HG03575 (cell line): Measurements from ENCODE around the gene NEU4.
"Not testable (repeated sequence)": the region's sequence is repeated elsewhere in the genome, so short reads cannot be mapped to it uniquely, and the experiment has no call there.

Experiments used
- ATAC-seq: cut with Tn5 transposase; IDR thresholded peaks from one replicate; pipeline ENCODE4 v1.9.1; 2021; ENCODE audit not compliant: unreplicated experiment, insufficient number of reproducible peaks, low FRiP score; ENCODE audit errors: extremely low read depth

The NEU4 gene

GRCh38 chr2:241773511-241774418 is 35.2 kb upstream of the NEU4 start:
- ATAC-seq: no peak

GRCh38 chr2:241774419-241775222 is 34.4 kb upstream of the NEU4 start:
- no peak for ATAC-seq

GRCh38 chr2:241775223-241776177 is 33.5 kb upstream of the NEU4 start:
- no peak for ATAC-seq

GRCh38 chr2:241776336-241777169 is 32.4 kb upstream of the NEU4 start, which contains the start of gene GAL3ST2:
Gene GAL3ST2 (plus strand): TSS chr2:241776822. CDS start chr2:241776956, 134 bp downstream.
- no peak for ATAC-seq

GRCh38 chr2:241777170-241777685 is 31.8 kb upstream of the NEU4 start:
- ATAC-seq: no peak

GRCh38 chr2:241777686-241778627 is 31.0 kb upstream of the NEU4 start:
- no peak for ATAC-seq

DNA sequence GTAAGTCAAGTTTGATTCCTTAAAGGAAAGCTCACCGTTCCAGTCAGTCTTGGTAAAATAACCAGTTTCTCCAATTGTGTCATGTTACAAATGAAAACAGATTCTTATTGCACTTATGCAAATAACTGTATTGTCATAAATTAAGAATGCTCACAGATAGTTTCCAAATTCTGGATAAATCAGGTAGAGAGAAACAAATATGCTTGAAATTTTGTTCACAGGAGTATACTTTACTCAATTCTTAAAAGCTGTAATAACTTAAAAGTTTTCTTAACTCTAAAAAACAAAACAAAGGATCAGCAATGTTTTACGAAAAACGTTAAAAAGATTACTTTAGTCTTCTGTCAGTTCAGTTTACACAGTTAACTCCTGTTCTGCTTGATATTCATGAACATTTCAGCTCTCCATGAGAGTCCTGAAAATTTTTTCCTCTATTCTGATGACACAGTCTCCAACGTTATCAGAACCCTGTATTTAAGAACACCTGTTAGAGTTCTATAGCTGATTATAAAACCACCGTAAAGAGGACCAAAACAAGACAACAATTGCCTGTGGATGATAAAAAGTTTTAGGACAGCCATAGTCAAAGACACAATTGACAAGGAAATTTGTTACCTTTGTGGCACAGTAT is 27.9 kb upstream of the NEU4 start:
- ATAC-seq: no peak

DNA sequence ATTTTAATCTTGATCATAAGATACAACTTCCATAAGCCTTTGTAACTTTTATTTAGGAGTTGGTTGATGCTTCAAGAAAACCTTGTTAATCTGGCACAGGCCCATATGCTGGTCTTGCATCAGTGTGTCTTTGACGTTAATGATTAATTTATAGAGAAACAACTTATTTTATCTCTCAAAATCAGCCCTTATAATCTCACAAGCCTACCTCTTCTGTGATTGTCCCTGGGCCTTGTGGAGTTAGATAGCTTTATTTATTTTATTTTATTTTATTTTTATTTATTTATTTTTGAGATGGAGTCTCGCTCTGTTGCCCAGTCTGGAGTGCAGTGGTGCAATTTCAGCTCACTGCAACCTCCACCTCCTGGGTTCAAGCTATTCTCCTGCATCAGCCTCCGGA is 26.9 kb upstream of the NEU4 start:
- not testable (repeated sequence) for ATAC-seq

GRCh38 chr2:241788135-241788534 is 20.9 kb upstream of the NEU4 start:
- ATAC-seq: no peak

DNA sequence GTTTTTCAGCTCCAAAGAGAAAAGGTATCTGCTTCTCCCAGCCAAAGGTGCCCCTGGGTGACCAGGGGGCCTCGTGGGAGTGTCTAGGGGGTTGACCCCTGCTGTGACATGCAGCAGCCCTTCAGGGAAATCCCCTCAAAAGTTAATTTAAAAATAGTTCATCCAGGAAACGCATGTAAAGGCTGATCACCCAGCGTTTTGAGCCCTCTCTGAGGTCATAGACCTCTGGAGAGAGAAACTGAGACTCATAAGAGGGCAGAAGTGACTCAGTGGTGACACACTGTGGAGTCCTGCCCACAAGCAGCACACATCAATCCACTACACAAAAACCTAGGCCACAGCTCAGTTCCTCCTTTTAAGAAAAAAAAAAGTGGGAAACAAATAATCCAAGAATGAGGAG is 20.4 kb upstream of the NEU4 start:
- no peak for ATAC-seq

DNA sequence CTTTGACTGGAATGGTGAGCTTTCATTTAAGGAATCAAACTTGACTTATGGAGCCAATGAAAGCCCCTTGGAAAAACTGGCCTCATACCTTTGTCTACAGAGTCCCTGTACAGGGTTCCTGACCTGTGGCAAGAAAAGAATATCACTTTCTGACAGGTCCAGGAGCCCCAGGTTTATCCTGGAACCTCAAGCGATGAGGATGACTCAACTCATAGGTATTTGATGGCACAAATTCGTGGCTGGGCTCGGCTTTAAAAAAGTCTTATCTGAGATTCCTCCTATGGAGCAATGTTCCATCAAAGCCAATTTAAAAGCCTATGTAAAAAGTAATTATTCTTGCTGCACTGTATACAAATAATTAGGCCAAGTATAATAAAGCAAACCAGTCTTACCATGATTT is 17.6 kb upstream of the NEU4 start:
- ATAC-seq: not testable (repeated sequence)

GRCh38 chr2:241793385-241793784 is 15.6 kb upstream of the NEU4 start:
- ATAC-seq: no peak

DNA sequence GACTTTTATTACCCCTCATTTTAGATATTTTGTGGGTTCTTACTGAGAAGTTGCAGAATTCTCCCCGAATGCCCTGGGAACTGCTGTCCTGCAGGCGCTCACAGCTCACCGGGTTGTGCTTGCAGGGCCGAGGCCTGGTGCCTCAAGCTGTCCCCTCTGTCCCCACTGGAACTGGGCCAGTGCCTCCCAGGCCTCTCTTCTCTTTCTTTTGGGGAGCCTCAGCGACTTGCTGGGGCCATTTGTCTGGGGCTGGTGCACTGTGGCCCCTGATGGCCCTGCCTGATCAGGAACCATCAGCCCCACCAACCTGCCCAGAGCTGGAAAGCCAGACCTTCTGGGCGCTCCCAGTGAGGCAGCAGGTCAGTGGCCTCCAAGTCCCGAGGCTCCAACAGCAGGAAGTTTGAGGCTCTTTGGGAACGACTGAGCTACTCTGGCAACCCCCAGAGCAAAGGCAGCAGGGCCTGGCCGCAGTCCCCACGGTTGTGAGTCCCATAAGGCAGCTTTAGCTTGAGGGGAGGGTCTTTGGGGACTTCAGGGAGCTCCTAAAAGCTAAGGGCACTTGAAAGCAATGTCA is 14.7 kb upstream of the NEU4 start:
- ATAC-seq: no peak

DNA sequence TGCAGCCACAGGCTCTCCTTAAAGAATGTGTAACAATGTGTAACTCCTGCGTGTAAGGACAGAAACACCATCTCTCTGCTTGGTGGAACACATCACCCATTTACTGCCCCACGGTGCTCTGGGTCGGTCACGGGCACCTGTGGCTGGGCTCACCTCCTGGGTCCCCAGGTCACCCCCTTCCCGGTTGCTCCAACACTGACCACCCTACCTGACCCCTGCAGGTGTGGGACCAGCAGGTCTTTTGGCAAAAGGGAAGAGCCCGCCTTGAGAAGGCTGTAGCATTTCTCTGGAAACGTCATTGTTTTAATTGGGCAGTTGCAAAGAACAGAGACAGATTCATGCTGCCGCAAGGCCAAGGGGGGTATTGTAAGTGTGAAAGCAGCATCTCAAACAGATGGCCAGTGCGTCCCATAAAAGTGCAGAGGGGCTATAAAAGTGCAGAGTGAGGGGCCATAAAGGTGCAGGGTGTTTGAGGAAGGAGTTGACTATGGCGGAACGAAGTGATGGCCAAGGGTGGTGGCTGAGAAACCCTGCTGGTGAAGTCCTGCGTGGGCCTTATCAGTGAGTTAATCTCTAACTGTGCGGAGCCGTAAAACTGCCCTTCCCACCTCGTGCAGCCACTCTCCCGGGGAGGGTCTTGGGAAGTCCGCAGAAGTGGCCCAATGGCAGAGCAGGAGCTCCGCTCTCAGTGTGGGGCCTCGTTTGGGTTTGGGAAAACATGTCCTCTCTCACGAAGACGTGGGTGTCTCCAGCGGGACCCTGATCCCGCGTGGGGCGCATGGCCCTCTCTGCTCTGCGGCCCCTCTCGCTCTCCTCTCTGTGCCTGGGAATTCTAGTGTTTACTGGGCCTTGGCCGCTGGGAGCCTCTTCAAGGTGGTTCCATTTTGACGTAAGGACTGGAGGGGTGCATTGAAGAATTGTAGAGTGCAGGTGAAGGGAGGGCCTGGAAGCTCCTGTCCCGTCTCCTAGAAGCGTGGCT is 13.7 kb upstream of the NEU4 start:
- ATAC-seq: no peak

DNA sequence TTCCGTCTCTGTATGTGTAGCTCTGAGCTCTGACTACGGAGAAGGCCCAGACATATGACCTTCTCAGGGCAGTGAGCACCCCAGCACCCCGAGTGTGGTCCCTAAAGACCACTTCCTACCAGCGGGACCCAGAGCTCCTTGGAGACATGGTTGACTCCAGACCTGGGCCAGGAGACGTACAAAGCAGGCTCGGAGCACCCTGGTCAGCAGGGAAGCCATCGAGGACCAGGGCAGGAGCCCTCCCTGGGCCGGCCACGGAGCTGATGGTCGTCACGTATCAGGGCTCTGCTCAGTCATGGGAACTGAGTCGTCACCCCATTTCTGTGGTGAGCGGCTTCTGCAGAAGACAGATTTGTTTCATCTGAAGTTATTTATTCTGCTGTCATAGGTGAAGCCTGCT is 12.8 kb upstream of the NEU4 start:
- no peak for ATAC-seq
